ENCODE data around the gene ENAM. TPM values are rescaled to one million over a fixed set of nuclear protein-coding genes. Genes with fewer than 3 reads are reported as not detected.

The ENAM gene
- total RNA-seq, 2 donors from 2014 or later, result 8.9 to 13.5 TPM

DNA sequence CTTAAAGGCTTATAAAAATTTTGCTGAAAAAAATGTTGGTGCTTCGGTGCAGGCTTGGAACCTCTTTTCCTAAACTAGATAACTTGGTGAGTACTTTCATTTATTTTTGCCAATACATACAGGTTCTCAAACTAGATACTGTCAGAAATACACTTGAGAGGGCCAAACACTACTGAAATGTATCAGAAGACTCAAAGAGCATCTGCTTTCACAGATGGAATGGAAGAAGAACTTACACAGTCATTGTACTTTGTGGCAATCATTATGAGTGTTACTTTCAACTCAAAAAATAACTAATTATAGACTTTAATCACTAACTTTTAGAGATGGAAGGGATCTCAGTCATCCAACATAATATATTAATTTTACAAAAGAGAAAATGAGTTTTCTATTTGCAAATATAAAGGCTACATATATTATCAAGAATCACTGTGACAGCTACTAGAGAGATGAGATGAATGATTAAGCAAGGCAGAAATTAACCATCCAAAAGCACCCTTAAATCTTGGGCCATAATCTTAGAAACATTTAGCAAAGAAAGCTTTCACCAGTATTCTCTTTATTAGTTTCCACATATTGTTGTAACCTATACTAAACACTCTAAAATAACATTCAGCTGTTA lies 1.0 kb downstream of the ENAM start:
- no peaks in the 10 kb centered on the region for H3K4me1 ChIP-seq
- H3K27me3 ChIP-seq, result no peaks in the 10 kb centered on the region
- no peak overlapping the region for H3K4me3 ChIP-seq
- no peak overlapping the region for H3K27ac ChIP-seq
- no peaks in the 10 kb centered on the region for H3K9me3 ChIP-seq
- TF ChIP-seq, protein P1, sequence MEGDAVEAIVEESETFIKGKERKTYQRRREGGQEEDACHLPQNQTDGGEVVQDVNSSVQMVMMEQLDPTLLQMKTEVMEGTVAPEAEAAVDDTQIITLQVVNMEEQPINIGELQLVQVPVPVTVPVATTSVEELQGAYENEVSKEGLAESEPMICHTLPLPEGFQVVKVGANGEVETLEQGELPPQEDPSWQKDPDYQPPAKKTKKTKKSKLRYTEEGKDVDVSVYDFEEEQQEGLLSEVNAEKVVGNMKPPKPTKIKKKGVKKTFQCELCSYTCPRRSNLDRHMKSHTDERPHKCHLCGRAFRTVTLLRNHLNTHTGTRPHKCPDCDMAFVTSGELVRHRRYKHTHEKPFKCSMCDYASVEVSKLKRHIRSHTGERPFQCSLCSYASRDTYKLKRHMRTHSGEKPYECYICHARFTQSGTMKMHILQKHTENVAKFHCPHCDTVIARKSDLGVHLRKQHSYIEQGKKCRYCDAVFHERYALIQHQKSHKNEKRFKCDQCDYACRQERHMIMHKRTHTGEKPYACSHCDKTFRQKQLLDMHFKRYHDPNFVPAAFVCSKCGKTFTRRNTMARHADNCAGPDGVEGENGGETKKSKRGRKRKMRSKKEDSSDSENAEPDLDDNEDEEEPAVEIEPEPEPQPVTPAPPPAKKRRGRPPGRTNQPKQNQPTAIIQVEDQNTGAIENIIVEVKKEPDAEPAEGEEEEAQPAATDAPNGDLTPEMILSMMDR (IDR thresholded peaks at IDR 0.05), result no peak
- H3K36me3 ChIP-seq, result no peaks in the 10 kb centered on the region
- no peak for DNase-seq (ENCODE audit: low spot score)

DNA sequence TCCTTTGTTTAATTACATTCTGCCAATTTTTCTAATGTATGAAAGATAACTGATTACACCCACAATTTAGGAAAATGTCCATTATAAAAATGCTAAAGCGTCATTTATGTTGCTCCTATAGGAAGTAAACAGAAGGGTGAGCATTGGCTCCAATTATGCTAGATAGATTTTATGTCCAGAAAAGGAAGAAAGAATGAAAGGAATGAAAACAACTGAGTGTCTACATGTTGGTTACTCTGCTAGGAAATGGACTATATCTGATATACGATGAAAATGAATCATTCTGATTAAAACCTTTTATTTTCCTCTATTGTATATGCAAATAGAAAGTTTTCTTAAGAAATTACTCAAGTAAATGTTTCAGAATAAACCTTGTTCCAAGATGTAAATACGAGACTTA lies 1.6 kb downstream of the ENAM start:
- H3K9me3 ChIP-seq, result no peaks in the 10 kb centered on the region
- no peaks in the 10 kb centered on the region for H3K4me1 ChIP-seq
- H3K27me3 ChIP-seq, result no peaks in the 10 kb centered on the region
- no peaks in the 10 kb centered on the region for H3K36me3 ChIP-seq
- H3K4me3 ChIP-seq, result no peak overlapping the region
- TF ChIP-seq, protein P1 (IDR thresholded peaks at IDR 0.05), result no peak
- DNase-seq (ENCODE audit: low spot score), result no peak
- no peak overlapping the region for H3K27ac ChIP-seq

DNA sequence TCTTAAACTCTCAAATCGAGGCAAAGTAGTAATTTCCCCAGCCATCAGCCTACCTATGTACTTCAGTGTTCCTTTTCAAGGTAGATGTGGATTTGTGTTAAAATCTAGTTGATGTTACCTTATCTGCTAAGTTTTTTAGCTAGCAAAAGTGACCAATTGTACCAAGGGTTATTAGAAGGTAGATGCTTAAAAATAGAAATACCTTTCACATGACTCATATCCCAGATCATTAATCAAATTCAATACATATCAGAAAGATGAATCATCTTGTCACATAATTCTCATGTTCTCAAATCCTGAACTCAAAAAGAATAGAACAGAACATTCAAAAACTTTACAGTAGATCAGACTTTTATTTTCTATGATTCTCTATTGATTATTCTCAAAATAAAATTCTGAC lies 3.5 kb downstream of the ENAM start:
- no peaks in the 10 kb centered on the region for H3K9me3 ChIP-seq
- H3K4me1 ChIP-seq, result peaks cover 0 to 3% of the 10 kb centered on the region in 2 donors

DNA sequence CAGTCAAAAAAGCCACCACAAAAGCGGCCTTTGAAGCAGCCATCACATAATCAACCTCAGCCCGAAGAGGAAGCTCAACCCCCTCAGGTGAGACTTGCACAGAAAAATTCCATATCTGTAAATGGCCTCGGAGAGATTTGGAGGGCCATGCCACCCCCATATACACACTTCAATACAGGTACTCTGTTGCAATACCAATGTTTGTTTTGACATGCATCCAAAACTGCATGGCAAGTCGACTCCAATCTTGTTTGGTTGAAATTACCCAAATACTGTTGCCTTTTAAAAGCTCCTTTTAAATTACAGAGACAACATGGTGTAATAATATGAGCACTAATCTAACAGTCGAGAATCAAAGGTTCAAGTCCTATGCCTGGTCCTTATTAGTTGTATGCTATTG lies 5.9 kb downstream of the ENAM start:
- Histone ChIP-seq H3K27ac (no peak overlapping the region), H3K9me3 (no peaks in the 10 kb centered on the region), H3K4me1 (peaks cover 0 to 11% of the 10 kb centered on the region in 2 donors), H3K4me3 (no peak overlapping the region), H3K27me3 (no peaks in the 10 kb centered on the region), H3K36me3 (no peaks in the 10 kb centered on the region)
- no peak for DNase-seq (ENCODE audit: low spot score)
- TF ChIP-seq, protein P1 (IDR thresholded peaks at IDR 0.05), result no peak

More for the DNA sequence above, 3.5 kb downstream of the ENAM start:
- Histone ChIP-seq H3K27me3 (no peaks in the 10 kb centered on the region), H3K27ac (no peak overlapping the region), H3K36me3 (no peaks in the 10 kb centered on the region), H3K4me3 (no peak overlapping the region)
- no peak for DNase-seq (ENCODE audit: low spot score)
- TF ChIP-seq, protein P1 (IDR thresholded peaks at IDR 0.05), result no peak

DNA sequence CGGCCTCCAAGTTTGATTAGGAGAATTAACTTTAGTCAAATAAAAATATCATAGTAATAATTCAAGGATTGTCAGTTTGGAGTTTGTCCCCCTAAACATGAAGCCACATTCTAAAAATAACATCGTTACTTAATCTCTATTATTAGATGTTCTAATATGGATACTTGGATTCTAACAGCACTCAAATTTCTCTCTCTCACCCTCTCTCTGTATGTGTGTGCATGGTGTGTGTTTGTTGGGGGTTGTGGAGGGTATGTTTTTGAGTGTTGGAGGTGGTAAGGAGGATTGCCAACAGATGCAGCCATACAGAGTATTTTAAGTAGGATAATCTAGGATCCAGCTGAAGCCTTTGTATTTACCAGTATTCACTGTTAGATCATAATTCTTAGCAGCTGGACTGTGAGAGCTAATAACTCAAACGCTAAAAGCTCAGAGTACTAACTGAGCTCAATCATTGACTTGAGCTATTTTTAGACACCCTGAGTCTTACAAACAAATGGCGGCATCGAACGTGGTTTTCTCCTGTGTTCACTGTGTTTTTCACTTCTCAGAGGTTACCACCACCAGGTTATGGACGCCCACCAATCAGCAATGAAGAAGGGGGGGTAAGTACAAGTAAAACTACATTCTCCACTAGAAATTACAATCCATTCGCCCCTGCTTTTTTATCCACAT lies 8.8 kb downstream of the ENAM start:
- no peaks in the 10 kb centered on the region for H3K9me3 ChIP-seq
- peak overlapping the region in 1 of 2 donors; percentile 14 for H3K4me3 ChIP-seq
- H3K36me3 ChIP-seq, result no peaks in the 10 kb centered on the region
- no peak for DNase-seq (ENCODE audit: low spot score)
- TF ChIP-seq, protein P1 (IDR thresholded peaks at IDR 0.05), result no peak
- peak overlapping the region; percentile 56 to 71 for H3K27ac ChIP-seq
- H3K27me3 ChIP-seq, result no peaks in the 10 kb centered on the region
- peaks cover 0 to 11% of the 10 kb centered on the region in 2 donors for H3K4me1 ChIP-seq

Measured in right atrium auricular region (tissue), 2 donors.